K562 (cell line): ENCODE results near the gene RAB5A. TPM values are rescaled to one million over a fixed set of nuclear protein-coding genes. Genes with fewer than 3 reads are reported as not detected.

ENCODE experiments used
- ATAC-seq: fragments of 200-7000 bp; cut with Tn5 transposase; 3 replicates; pipeline ENCODE4 v1.9.1; 2020; ENCODE audit warnings: moderate library complexity
- BruUV-seq: library from RNA; stranded (reverse); fragments of 400-500 nt; replicated peaks from 2 replicates; lab custom pipeline; 2021; lab: Mats Ljungman, UMichigan
- CTCF ChIA-PET: fragments of 300-600 bp; formaldehyde crosslinking; extraction: SDS; loops from one replicate; lab custom pipeline; 2021; ENCODE audit warnings: low intra/inter-chr PET ratio; lab: Yijun Ruan, JAX
- POLR2A ChIA-PET: fragments of 300-600, 350-650 bp; sonication (Branson Sonifier 250); formaldehyde crosslinking; extraction: SDS; loops from one replicate; lab custom pipeline; 2021; ENCODE audit warnings: antibody characterized with exemption, inconsistent platforms; lab: Yijun Ruan, JAX
- DNase-seq, 4 experiments: peaks; one replicate each; pipeline versions ENCODE4 v3.0.0 to v3.0.0-alpha.2; 2011 to 2018; ENCODE audit warnings: low spot score in 3 of 4, mixed read lengths in 3 of 4; ENCODE audit errors: extremely low read depth in 1 of 4
- FAIRE-seq: peaks from 2 replicates; lab custom pipeline; 2011; peaks lifted over from hg19 to GRCh38; lab: Jason Lieb, UNC
- H2AFZ ChIP-seq: 2 replicates; pipeline ENCODE4 v1.6.0; 2011; ENCODE audit warnings: low read depth, low read length, control low read depth, inconsistent platforms
- H3K27ac ChIP-seq: fragments of 200-600 bp; 3 replicates; pipeline ENCODE4 v1.8.0; 2011; ENCODE audit warnings: low read depth, mild to moderate bottlenecking, control low read depth, inconsistent platforms, low read length, moderate library complexity, mixed read lengths; ENCODE audit errors: extremely low read depth
- H3K27me3 ChIP-seq, 2 experiments: fragments of 300-600 bp in 1 of 2; 2 replicates in 1 of 2; 3 replicates in 1 of 2; pipeline versions ENCODE4 v1.6.0 to v1.8.0; 2011; ENCODE audit warnings: inconsistent platforms in 2 of 2, low read length in 2 of 2, mild to moderate bottlenecking in 1 of 2, mixed read lengths in 1 of 2, moderate library complexity in 1 of 2; ENCODE audit not compliant: control insufficient read depth in 2 of 2, insufficient read depth in 2 of 2
- H3K36me3 ChIP-seq: fragments of 300-600 bp; 3 replicates; pipeline ENCODE4 v1.8.0; 2011; ENCODE audit warnings: mild to moderate bottlenecking, low read length, inconsistent platforms; ENCODE audit not compliant: control insufficient read depth, insufficient read depth
- H3K4me1 ChIP-seq, 2 experiments: fragments of 200-600 bp in 1 of 2; replicated peaks in 1 of 2; 2 replicates in 1 of 2; 3 replicates in 1 of 2; pipeline versions ENCODE4 v1.5.1 to v1.8.0; 2011; ENCODE audit warnings: inconsistent platforms in 2 of 2, low read length in 2 of 2, mild to moderate bottlenecking in 1 of 2, mixed read lengths in 1 of 2, moderate library complexity in 1 of 2; ENCODE audit not compliant: control insufficient read depth in 2 of 2, insufficient read depth in 2 of 2
- H3K4me2 ChIP-seq: 2 replicates; pipeline ENCODE4 v1.6.1; 2011; ENCODE audit warnings: low read length, control low read depth, inconsistent platforms, mixed read lengths; ENCODE audit not compliant: insufficient read depth
- H3K4me3 ChIP-seq: fragments of 200-600 bp; sonication (generic), shearing (Covaris generic); 2 replicates; pipeline ENCODE4 v1.5.1; 2016; ENCODE audit warnings: control low read depth, inconsistent platforms
- H3K79me2 ChIP-seq: fragments of 200-600 bp; 3 replicates; pipeline ENCODE4 v1.8.0; 2011; ENCODE audit warnings: low read length, inconsistent platforms; ENCODE audit not compliant: control insufficient read depth, insufficient read depth
- H3K9ac ChIP-seq, 2 experiments: 2 replicates each; pipeline versions ENCODE4 v1.6.0 to v1.6.1; 2011; ENCODE audit warnings: low read depth in 2 of 2, low read length in 2 of 2, control low read depth in 1 of 2, inconsistent platforms in 1 of 2, mild to moderate bottlenecking in 1 of 2, mixed read lengths in 1 of 2; ENCODE audit not compliant: insufficient read depth in 1 of 2
- H3K9me1 ChIP-seq: one replicate; pipeline ENCODE4 v1.6.0; 2011; ENCODE audit warnings: inconsistent platforms, mild to moderate bottlenecking, low read length, moderate library complexity; ENCODE audit not compliant: control insufficient read depth, insufficient read depth
- H3K9me3 ChIP-seq: replicated peaks from 2 replicates; pipeline ENCODE4 v1.5.1; 2011; ENCODE audit warnings: low read depth, low read length, inconsistent platforms; ENCODE audit not compliant: control insufficient read depth, insufficient read depth
- H4K20me1 ChIP-seq: replicated peaks from 2 replicates; pipeline ENCODE4 v1.6.1; 2011; ENCODE audit warnings: low read length, inconsistent platforms, mixed read lengths; ENCODE audit not compliant: control insufficient read depth, insufficient read depth
- BCOR ChIP-seq: fragments of 450-650 bp; IDR thresholded peaks from 2 replicates; pipeline ENCODE4 v1.6.1; 2016
- C11orf30 ChIP-seq: fragments of 450-650 bp; IDR thresholded peaks from 2 replicates; pipeline ENCODE4 v1.6.1; 2016; ENCODE audit warnings: low read depth, mild to moderate bottlenecking
- ETV5 ChIP-seq: sonication (generic); formaldehyde crosslinking; IDR thresholded peaks from 2 replicates; pipeline ENCODE4 v1.4.0; 2020; ENCODE audit warnings: low read depth, mild to moderate bottlenecking, missing genetic modification reagents
- FOXJ2 ChIP-seq: fragments of 200-800 bp; sonication (Bioruptor generic); IDR thresholded peaks from 2 replicates; pipeline ENCODE4 v1.6.1; 2016; ENCODE audit warnings: missing genetic modification characterization, missing compliant biosample characterization
- KDM1A ChIP-seq, 2 experiments: fragments of 450-650 bp; IDR thresholded peaks; 2 replicates each; pipeline ENCODE4 v1.6.1; 2016; ENCODE audit warnings: mild to moderate bottlenecking in 2 of 2
- MAFG ChIP-seq: fragments of 450-650 bp; conservative IDR thresholded peaks from 2 replicates; pipeline ENCODE4 v1.6.1; 2016; ENCODE audit warnings: missing genetic modification characterization, missing compliant biosample characterization
- MAFK ChIP-seq: IDR thresholded peaks from 2 replicates; pipeline ENCODE4 v1.6.1; 2011; ENCODE audit warnings: low read length, improper control_type of control experiment
- NFE2 ChIP-seq: IDR thresholded peaks from 2 replicates; pipeline ENCODE4 v1.6.1; 2014; ENCODE audit warnings: antibody characterized with exemption, low read depth
- RBM25 ChIP-seq: fragments of 200-400 bp; formaldehyde crosslinking; IDR thresholded peaks from 2 replicates; pipeline ENCODE4 v1.6.1; 2018; ENCODE audit warnings: low read length, low read depth, moderate library complexity; ENCODE audit not compliant: severe bottlenecking
- TAF9B ChIP-seq: fragments of 450-650 bp; IDR thresholded peaks from 2 replicates; pipeline ENCODE4 v1.6.1; 2018; ENCODE audit warnings: mild to moderate bottlenecking; ENCODE audit not compliant: partially characterized antibody
- TEAD4 ChIP-seq, 2 experiments: sonication (generic) in 1 of 2; formaldehyde crosslinking in 1 of 2; IDR thresholded peaks; 2 replicates each; pipeline versions ENCODE4 v1.6.1 to v1.8.0; 2012 to 2022; ENCODE audit warnings: borderline replicate concordance in 1 of 2, inconsistent platforms in 1 of 2, low read length in 1 of 2, mild to moderate bottlenecking in 1 of 2, missing genetic modification reagents in 1 of 2
- ZC3H4 ChIP-seq: sonication (generic); formaldehyde crosslinking; IDR thresholded peaks from 2 replicates; pipeline ENCODE4 v1.9.0; 2021; ENCODE audit warnings: missing genetic modification reagents, borderline replicate concordance
- ZNF146 ChIP-seq: IDR thresholded peaks from one replicate; pipeline ENCODE4 v1.6.1; 2018; ENCODE audit warnings: missing compliant biosample characterization; ENCODE audit not compliant: unreplicated experiment
- ZNF316 ChIP-seq: fragments of 450-650 bp; IDR thresholded peaks from 2 replicates; pipeline ENCODE4 v1.6.1; 2016
- WGBS: fragments of 100-300 bp; shearing (Covaris generic); methylation state at CpG from one replicate; pipeline ENCODE4 v1.1.6; 2016; ENCODE audit warnings: low coverage, mixed read lengths; ENCODE audit not compliant: insufficient coverage; ENCODE audit errors: missing lambda C conversion rate; 5-methylcytosine and 5-hydroxymethylcytosine counted together
- in situ Hi-C: fragments of 300-500 bp; cut with MboI; formaldehyde crosslinking; loops from 4 replicates; pipeline ENCODE4 v1.15.0; 2018; ENCODE audit warnings: inconsistent platforms, mixed read lengths
- intact Hi-C: fragments of 100-400 bp; cut with micrococcal nuclease; formaldehyde crosslinking; loops from 2 replicates; pipeline ENCODE4 v1.14.2; 2022
- polyA plus RNA-seq, 8 experiments: library from polyadenylated mRNA; depleted of rRNA in 4 of 8; stranded (reverse) in 5 of 8; unstranded in 3 of 8; fragments of >200 nt; fragmentation: Nextera tagmentation in 2 of 8; fragmentation: Illumina TruSeq in 1 of 8; extraction: Ambion mirVana in 2 of 8; extraction: Trizol in 1 of 8; gene quantifications; 2 replicates each; pipeline versions ENCODE4 v1.2.1 to v1.2.3, GENCODE V29; 2011 to 2014; ENCODE audit warnings: inconsistent platforms in 1 of 8, missing spikeins in 1 of 8
- total RNA-seq, 7 experiments: library from RNA; depleted of rRNA in 6 of 7; stranded (reverse); fragments of >200 nt in 6 of 7; fragmentation: Illumina TruSeq in 2 of 7; extraction: Trizol in 2 of 7; gene quantifications; 2 replicates each; pipeline versions ENCODE4 v1.2.1 to v1.2.3, GENCODE V29; 2011 to 2021; ENCODE audit warnings: low replicate concordance in 1 of 7

RAB5A gene
- total and polyA plus RNA-seq, 9 of the 15 experiments (the other 6 are each of a cell fraction or from before 2014, with no cell fraction given) = 28.3 to 64.2 (median 49.0) TPM

- H3K27me3 ChIP-seq = no peaks in the 10 kb centered on the region
- no peaks in the 10 kb centered on the region for H3K79me2 ChIP-seq
- H3K9me3 ChIP-seq = no peaks in the 10 kb centered on the region
- DNase-seq (no peak), ATAC-seq (no peak), FAIRE-seq (no peak)
- no peak overlapping the region for H3K4me3 ChIP-seq
- H3K36me3 ChIP-seq = no peaks in the 10 kb centered on the region
- BruUV-seq = no TSS peak
- no peak overlapping the region for H3K9ac ChIP-seq
- H3K9me1 ChIP-seq = no peaks in the 10 kb centered on the region
- H3K4me2 ChIP-seq = no peak overlapping the region
- no peaks in the 10 kb centered on the region for H4K20me1 ChIP-seq
- WGBS = 38% methylated on average over 4 of the region's 4 CpGs
- in situ Hi-C loops = no loop called here
- CTCF ChIA-PET = no interaction called here
- H3K4me1 ChIP-seq = no peaks in the 10 kb centered on the region
- TF ChIP-seq ZNF146 (CRISPR knock-in tag) (peak; percentile 91), RBM25 (peak; percentile 53), BCOR (0 out of 2 replicates have a peak, but pooled peaks have one; percentile 26), TEAD4 (IDR thresholded peaks at IDR 0.05; ENCODE audit: low read length) (no peak), TEAD4 (CRISPR knock-in tag; IDR thresholded peaks at IDR 0.05; ENCODE audit: borderline replicate concordance) (no peak), KDM1A (IDR thresholded peaks at IDR 0.05) (0 out of 4 replicates have a peak, but pooled peaks of 1 of the 2 experiments have one; percentile 7)
- intact Hi-C loops = no loop called here
- POLR2A ChIA-PET = interaction anchor here (0.7 kb wide), 1 partner anchor 41 kb away, joined by 3 read pairs; no protein-coding TSS in a partner anchor
- H2AFZ ChIP-seq = no peak overlapping the region
- H3K27ac ChIP-seq = no peak overlapping the region
Observed at GRCh38 chr3:19997502-19997901, 50.6 kb downstream of the RAB5A start.

- 28% methylated on average over 3 of the region's 3 CpGs for WGBS
Observed at GRCh38 chr3:20001932-20002331, 55.0 kb downstream of the RAB5A start.

More at GRCh38 chr3:20001932-20002331, 55.0 kb downstream of the RAB5A start:
- Histone ChIP-seq H3K27ac (no peak overlapping the region), H3K4me3 (no peak overlapping the region), H3K4me1 (no peaks in the 10 kb centered on the region), H3K27me3 (no peaks in the 10 kb centered on the region), H3K79me2 (no peaks in the 10 kb centered on the region), H3K9me1 (no peaks in the 10 kb centered on the region), H2AFZ (no peak overlapping the region), H3K4me2 (no peak overlapping the region), H3K36me3 (no peaks in the 10 kb centered on the region), H3K9me3 (no peaks in the 10 kb centered on the region), H3K9ac (no peak overlapping the region), H4K20me1 (no peaks in the 10 kb centered on the region)
- TF ChIP-seq TAF9B = no peak
- 0 out of 2 replicates have a peak, but pooled peaks have one; percentile 20 for TF ChIP-seq FOXJ2 (tag)
- no peak for TF ChIP-seq ETV5
- TF ChIP-seq ZC3H4 (CRISPR knock-in tag) = no peak
- TF ChIP-seq MAFK = peak; percentile 23; the same call in 1 of the 2 replicates
- TF ChIP-seq ZNF316 = 0 out of 2 replicates have a peak, but pooled peaks have one; percentile 28
- peak; percentile 43; the same call in 1 of the 2 replicates for TF ChIP-seq C11orf30
- 0 out of 2 replicates have a peak, but pooled peaks have one; percentile 12 for TF ChIP-seq MAFG
- TF ChIP-seq NFE2 = peak; percentile 78
- in situ Hi-C loops = no loop called here
- no peak for DNase-seq
- POLR2A ChIA-PET = interaction anchor here (0.7 kb wide), 1 partner anchor 132 kb away, joined by 3 read pairs; no protein-coding TSS in a partner anchor
- no peak; the same call in 2 of the 3 replicates for ATAC-seq
- BruUV-seq = no TSS peak
- FAIRE-seq = no peak
- CTCF ChIA-PET = no interaction called here
- intact Hi-C loops = no loop called here
